ENCODE data around the gene LRMDA.
A peak's percentile ranks its signal among the peaks of the same experiment; 100 is the strongest.

LRMDA gene

DNA sequence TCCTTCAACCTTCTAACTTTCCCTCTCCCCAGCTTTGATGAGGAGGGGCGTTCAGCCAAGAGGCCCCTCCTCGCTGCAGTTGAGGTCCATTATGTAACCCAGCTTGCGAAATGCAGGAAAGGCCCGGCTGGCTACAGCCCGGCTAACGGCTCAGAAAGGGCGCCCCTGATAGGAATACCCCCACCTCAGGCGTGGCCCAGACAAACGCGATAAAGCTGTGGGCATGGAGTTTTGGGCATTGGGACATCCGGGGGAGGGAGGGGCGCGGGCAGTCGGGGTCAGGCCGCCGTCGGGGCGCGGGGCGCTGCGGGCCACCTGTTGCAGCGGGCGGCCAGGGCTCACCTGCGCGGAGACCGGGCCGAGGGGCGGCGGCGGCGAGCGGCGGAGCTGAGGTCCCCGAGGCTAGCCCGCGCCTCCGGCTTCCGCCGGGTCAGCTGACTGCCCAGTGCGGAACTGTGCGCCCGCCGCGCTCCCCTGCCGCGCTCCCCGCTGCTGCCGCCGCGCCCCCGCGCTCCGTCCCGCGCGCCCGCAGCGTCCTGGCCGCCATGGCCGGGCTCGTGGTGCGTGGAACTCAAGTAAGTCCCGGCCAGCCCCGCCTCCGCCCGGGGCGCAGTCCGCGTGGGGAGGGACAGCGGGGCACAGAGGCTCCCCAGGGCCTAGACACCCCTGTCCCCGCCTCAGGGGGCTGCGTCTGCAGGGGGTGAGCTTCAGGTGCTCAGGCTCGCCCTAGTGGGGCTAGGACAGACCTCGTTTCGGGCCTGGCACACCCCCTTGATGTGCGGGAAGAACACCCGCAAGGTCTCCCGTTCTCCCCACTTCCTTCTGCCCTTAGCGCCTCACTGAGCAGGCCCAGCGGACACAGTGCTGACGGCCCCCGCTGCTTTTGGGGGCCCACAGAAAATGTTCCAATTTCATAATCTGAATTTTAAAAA is at the start of gene LRMDA:
Gene LRMDA (plus strand): TSS at position 445 of the 932 bp plus-strand sequence.
- DNase-seq (ENCODE audit: low read depth): no peak

DNA sequence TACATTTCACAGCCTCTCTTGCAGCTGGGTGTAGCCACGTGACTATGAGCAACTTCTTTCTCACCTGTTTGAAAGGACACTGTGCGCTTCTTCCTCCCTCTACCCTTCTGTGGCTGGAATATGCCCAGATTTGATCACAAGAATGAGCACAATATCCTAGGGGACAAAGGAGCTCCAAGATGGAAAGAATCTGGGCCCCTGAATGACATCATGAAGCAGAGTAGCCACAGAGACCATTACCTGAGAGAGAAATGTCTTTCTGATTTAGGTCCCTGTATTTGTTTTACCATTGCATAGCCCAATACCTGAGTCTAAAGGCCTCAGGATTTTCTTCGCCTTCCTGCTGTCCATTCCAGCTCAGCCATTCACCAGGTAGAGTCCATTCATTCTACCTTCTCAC is 45.3 kb upstream of the LRMDA start:
- no peak for DNase-seq (ENCODE audit: low read depth)

DNA sequence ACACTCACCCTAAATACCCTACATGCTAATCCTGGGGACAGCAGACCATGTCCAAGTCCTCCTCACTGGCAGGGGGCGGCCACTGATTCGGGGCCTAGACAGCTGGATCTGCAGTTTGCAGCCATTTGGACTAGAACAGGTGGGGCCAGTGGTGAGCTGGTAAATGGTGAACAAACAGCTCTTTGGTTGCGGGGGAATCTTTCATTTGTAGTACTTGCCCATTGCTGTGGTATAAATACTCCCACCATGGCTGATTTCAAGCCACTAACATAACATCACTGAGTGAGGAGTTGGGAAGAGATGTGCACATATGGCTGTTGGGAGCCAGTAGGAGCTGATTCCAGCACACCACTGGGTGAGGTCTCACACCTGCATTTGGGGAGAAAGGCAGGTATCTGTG is 43.3 kb upstream of the LRMDA start:
- DNase-seq (ENCODE audit: low read depth): no peak

DNA sequence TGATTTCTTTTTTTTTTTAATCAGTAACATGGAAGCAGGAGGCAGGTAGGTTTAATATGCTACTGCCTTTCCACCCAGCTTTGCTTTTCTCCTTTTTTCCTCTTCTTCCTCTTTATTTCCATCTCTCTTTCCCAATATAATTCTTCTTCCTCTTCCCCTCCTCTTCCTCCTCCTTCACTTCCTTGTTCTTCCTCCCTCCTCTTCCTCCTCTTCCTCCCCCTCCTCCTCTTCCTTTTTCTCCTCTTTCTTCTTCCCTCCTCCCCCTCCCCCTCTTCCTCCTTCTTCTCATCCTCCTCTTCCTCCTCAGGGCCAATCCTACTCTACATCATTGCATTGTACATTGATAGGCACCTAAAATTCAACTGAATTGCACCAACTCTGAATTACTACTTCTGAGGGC is 41.2 kb upstream of the LRMDA start:
- DNase-seq (ENCODE audit: low read depth): no peak

DNA sequence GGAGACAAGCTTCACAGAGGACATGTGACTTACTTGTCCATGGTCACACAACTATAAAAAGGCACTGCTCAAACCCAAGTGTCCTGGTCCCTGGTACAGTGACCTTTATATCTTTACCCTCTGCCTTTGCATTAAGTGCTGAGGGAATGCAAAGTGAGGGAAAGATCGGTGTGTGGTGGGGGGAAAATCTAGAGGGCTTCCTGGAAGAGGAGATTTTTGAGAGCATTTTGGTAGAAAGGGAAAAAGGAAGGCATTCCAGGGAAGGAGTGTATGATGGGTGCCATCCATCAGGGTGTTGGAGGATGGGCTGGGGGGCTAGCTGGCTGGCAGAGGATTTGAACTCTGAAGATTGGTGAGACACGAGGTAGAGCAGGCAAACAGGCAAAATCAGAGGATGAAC is 39.2 kb upstream of the LRMDA start:
- DNase-seq (ENCODE audit: low read depth): no peak

DNA sequence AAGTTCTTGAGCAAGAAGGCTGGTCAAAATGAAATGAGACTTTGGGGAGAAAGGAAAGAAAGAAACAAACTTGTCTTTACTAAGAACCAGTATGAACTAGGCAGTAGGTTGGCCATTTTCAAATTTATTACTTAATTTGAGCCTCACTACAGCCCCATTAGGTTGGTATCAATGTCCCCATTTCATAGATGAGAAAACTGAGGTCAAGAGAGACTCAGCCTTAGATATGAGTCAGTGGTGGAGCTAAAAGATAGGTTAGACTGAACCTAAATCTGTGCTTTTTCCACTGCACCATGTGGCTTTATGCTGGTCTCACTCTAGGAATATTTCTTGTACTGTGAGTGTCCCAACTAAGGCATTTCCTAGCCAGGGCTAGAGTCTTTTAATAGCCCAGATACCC is 38.7 kb upstream of the LRMDA start:
- DNase-seq (ENCODE audit: low read depth): no peak

DNA sequence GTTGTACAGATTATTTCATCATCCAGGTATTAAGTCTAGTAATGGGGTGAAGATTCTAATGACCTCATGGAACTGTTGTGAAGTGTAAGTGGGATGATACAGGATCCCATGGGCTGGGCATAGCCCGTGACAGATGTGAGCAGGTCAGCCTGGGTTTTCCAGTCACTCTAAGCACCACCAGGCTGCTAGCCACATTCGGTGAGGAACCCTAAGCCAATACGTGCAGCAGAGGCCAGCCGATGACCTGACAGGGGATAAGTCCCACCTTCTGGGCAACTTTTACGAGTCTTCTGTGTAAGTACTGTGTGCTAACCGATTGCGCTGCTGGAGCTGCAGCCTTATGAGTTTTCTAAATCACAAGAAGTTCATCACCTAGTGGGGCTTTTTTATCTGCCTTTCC is 37.2 kb upstream of the LRMDA start:
- DNase-seq (ENCODE audit: low read depth): no peak

DNA sequence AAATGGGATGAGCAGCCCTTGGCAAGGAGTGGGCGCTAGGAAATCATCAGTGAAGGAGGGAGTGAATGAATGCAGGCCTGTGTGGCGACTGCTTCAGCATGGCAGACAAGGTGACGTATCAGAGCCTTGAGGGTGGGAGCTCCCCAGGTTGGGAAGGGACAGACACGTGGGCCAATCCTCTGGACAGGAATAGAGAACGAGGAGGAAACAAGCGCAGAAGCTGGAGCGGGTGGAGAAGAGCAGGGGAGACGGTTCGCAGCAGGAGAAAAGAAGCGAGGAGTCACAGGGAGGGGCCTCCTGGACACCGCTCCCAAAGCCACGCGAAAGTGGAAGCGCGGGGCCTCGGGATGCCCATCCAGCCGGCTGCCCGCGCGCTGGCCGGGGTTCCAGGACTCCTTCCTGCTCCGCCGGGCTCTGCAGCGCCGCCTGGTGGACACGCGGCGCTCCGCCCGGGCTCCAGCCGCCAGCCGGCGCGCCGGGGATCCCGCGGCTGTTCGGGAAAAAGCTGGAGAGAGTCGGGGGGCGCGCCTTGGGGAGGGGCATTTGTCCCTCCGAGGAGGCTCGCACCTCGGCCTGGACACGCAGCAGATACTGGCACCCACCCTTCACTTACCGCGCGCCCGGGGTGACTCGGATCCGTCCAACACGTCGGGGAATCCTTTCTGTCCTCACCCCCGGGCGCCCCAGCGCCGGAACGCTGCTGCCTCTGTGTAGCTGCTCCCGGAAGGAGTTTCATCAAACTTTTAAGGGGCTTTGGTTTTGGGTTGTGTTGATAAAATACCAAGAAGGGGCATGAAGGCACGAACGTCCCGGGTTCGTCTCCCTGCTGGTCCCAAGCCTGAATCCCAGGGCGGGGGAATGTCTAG is 36.1 kb upstream of the LRMDA start:
- DNase-seq (ENCODE audit: low read depth): no peak

DNA sequence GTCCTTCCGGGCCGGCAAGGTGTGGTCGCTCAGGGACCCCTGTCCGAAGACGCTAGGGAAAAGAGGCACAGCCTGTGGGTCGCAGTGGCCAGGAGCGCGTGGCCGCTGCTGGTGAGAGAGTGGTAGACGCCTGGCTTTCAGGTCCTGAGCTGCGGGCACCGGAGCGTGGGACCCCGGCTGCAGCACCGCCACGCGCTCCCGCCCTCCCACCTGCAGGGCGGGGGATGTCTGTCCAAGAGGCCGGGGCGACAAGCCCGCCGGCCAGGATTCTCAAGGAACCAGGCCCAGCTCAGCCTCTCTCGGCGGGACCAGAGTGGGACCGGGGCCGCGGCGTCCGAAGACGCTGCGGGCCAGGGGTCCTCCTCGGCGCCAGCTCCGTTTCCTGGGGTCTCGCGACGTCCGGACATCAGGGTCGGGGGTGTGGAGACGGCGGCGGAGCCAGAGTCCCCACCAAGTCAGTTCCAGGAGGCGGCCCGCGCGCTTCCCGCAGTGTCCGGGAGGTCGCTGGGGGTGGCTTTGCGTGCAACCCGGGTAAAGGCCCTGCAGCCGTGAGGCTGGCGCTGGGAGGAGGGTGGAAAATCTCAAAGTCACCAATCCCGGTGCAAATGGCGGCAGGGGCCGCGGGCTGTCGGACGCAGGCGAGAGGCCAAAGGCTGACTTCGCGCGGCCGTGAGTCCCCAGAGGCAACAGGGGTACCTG is 35.3 kb upstream of the LRMDA start:
- peak; percentile 10 for DNase-seq (ENCODE audit: low read depth)

DNA sequence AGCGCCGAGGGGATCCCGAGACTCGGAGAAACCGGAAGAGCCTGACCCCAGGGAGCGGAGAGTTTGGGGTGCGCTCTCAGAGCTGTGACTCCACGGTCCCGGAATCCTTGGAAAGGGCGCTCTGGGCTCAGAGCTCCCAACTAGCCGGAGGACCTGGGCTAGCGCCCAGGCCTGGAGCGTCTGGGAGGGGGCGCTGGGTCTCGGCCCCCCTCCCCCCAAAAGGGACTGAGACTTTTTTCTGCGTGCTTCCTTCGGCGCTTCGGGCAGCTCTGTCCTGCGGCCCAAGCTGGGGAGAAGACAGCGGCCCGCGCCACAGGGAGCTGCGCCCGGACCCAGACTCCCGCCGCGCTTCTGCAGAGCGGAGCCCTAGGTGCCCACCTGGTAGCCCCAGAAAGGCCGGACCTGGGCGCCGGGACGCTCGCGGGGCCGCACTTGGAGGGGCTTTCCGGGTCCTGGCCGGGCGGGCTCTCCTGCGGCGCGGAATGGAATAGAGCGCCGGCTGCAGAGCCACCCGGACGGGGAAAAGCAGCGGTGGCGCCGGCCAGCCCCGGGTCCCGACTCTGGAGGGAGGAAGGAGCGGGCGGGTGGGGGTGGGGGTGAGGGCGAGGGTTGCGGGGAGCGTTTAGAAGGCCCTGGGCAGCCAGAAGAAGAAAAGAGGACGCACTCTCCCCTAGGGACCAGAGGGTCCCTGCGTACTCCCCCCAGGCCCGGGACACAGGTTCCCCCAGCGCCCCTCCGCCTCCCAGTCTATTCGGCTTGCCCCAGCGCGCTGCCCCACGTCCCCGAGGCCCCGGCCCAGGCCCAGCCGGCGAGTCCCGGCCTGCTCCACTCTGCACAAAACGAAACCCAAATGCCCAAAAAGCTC is 34.6 kb upstream of the LRMDA start:
- DNase-seq (ENCODE audit: low read depth): peak; percentile 20

DNA sequence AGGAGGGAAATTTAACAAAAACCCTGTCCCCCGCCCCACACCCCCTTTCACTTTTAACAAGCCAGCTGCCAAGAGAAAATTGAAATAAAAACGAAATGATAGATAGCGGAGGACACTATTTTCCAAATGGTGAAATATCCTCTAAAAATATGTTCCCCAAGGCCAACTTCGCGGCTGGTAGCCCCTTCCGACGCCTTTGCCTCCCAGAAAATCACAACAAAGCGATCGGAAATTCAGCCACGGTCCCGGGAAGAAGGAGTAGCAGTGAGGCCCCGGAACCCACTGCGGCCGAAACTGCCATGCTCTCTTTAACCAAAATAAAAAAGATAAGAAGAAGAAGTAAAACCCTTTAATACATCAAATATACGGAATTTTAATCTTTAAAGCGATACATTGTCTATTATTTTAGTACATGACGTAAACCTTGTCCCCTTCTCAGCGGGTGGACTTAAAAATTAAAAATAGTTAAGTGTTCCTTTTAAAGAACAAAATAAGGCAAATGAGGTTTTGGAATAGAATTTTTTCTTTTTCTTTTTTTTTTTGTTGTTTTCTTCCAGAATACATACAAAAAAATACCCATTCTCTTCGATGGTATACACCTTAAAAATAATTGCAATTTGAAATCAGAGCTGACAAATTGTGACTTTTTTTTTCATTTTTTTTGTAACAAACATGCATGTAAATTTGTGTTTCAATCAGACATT is 33.8 kb upstream of the LRMDA start:
- peak; percentile 4 for DNase-seq (ENCODE audit: low read depth)

DNA sequence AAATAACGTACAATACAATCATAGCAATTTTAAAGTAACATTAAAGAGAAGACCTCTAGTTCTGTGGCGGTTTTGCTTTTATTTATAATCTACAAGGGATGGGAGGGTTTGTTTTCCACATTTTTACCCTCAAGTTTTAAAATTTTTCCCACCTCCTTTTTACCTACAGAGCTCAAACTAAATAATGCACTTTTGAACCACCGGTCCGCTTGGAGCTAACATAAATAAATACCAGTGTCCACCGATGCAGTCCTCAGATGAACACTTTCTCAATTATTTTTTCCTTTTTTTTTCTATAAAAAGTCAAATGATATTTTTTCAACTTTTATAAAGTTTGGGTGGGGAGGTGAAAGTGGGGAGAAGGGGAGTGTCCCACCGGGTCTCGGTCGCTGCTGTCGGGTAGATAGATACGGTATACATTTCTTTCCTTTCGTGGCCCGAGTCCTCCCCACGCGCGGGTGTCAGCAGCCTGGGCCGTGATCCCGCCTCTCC is 33.2 kb upstream of the LRMDA start:
- DNase-seq (ENCODE audit: low read depth): peak; percentile 11

DNA sequence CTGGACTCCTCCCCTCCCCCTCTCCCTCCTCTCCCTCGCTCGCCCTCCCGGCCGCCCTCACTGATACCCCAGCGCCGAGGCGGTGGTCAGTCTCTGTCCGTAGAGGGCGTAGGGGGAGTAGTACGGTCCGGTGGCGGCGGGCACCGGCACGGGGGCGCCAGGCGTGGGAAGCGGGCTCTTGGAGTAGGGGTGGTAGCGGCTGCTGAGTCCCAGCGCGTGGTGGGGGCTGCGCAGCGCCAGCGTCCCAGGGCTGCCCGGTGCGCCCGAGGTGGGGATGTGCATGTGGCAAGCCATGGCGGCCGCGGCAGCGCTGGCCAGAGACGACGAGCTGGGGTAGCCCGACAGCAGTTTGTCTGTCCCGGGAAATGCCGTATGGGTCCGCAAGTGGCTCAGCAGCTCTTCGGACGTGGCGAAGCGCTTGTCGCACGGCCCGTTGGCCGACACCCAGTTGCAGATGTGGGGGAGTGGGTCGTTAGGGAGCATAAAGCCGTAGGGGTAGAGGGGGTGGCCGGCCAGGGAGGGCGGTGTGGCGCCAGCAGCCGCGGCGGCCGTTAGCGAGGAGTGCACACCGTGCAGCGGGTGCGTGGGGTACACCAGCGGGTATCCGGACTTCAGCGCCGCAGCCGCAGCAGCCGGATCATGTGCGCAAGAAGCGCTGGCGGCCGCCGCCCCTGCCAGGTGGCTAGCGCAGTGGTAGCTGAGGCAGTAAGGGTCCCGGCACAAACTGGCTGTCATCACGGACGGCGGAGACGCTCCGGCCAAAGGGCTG is 32.5 kb upstream of the LRMDA start:
- DNase-seq (ENCODE audit: low read depth): peak; percentile 26

DNA sequence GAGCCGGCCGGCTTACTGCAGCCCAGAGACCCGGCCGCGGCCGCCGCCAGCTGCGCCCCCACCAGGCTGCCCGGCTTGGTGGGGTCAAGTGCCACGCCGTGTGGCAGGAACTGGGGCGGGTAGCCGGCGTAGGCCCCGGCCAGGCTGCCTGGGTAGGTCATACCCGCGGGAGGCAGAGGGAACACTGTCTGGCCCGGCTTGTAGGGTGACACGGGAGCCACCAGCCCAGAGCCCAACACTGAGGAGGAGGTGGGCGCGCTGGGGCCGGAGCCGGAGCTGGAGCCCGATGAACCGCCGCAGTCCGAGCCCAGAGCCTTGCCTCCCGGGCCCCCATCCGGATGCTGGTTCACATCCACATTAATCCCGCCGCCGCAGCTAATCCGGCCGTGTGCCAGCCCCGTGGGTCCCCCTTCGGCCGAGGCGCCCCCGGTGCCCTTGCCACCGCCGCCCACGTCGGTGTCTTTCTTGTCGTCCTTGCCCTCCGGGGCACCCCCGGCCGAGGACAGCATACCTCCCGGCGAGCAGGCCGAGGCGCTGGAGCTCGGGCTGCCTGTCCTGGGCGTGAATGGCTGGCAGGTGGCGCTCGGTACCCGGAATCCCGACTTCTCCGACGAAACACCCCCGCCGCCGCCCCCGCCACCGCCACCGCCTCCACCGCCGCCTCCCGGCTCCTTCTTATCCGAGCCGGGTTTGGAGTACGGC is 31.8 kb upstream of the LRMDA start:
- DNase-seq (ENCODE audit: low read depth): peak; percentile 35

DNA sequence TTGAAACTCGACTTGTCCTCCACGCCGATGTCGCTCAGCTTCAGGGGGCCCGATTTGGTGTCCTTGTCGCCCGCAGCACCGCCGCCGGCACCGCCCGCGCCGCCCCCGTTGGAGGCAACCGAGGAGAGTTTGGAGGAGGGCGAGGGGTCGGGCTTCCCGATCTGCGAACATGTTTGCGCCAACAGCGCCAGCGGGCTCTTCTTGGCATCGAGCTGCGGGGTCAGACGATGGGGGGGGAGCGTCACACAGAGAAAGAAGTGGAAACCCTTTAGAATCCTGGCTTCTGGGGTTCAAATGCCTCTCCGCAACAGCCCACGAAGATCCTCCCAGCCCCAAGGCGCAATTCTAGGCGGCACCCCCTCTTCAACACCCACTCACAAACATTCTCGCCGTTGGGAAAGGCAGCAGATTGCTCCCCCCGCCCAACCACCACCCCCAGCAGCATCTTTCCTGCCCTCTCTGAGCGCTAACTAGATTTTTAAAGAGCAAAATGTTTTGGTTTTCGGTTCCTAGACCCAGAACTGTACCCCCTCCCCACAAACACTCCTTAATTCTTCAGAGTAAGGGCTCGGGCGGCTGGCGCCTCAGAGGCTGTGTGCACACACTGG is 31.2 kb upstream of the LRMDA start:
- peak; percentile 11 for DNase-seq (ENCODE audit: low read depth)

DNA sequence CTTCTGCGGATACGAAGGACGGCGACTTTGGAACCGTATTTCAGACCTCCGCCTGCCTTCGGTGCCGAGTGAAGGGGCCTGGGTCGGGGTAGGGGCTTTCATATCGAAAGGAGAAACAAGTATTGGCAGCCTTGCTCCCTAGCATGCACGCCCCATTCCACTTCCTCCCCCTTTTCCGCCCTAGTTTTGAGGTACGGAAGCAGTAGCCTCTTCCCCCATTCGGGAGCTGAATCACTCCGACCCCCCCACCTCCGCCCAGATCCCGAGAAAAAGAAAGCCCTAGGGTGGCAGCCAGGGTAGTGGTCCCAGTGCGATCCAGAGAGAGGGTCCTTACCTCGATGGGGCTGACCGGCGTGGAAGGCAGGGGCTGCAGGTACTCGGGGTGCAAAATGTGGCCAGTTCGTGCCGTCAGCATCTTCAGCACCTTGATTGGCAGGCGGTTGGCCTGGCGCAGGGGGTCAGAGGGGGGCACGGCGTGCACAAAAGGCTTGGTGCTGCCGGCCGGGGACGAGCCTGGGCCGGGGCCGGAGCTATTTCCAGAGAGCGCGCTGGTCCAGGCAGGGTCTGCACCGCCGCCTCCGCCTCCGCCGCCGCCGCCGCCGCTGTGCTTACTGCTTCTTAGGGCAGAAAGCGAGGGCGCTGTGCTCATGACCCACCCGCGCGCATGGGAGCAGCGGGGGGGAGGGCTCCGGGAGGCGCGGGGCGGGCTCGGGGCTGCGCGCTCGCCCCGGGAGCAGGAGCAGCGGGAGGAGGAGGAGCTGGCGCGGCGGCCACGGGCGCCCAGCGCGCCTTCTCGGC is 30.5 kb upstream of the LRMDA start:
- DNase-seq (ENCODE audit: low read depth): peak; percentile 9

DNA sequence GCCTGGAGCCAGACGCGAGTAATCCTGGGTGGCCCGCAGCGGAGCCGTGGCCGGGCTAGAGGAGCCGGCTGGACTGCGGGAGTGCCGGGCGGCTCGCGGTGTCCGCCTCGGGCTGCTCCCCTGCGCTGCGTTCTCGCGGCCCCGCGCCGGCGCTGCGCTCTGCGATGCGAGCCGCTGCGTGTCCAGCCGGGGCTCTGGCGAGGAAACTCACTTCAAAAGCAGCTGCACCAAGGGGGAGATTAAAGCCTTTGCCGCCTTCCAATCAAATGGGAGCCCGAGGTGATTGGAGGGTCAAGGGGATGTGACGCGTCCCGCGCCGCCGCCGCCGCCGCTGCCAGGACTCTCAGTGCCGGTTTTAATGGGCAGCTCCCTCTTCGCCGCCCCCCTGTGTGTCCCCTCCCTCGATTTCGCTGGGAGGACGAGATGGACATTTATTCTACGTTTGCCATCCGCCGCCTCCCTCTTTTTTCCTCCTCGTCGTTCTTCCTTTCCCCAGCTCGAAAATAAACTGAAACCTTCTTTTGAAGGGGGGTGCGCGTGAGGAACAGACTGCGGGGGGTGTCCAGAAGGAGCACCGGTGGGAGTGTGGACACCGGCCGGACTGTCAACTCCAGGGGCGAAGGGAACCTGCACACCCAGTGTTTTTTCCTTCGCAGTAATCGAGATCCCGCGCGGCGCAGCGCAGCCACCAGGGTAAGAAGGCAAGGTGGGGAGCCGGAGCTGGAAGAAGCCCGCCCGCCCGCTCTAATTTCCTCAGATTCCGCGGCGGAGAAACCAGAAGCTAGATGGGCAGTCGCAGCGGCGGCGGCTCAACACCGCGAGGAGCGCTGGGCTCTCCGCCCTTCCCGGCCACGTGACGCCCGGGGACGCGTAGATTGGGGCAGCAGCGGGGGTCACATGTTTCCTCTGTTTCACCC is 29.6 kb upstream of the LRMDA start, which contains the start of gene ZNF503:
Gene ZNF503 (minus strand): TSS at position 196 of the 917 bp plus-strand sequence. CDS start 345 bp downstream, outside the sequence.
- peak; percentile 83 for DNase-seq (ENCODE audit: low read depth)
